HG03196 (cell line): Measurements from ENCODE around the gene KLF3.

Source experiments
- ATAC-seq: cut with Tn5 transposase; IDR thresholded peaks from one replicate; pipeline ENCODE4 v1.9.1; 2021; ENCODE audit not compliant: unreplicated experiment

KLF3 gene

GRCh38 chr4:38673130-38673978 lies 9.4 kb downstream of the KLF3 start:
- ATAC-seq, result no peak

GRCh38 chr4:38674258-38675144 lies 10.5 kb downstream of the KLF3 start:
- no peak for ATAC-seq

- no peak for ATAC-seq
These were observed 11.4 kb downstream of the KLF3 start for GRCh38 chr4:38675146-38676121.

GRCh38 chr4:38676986-38677385 lies 13.0 kb downstream of the KLF3 start:
- no peak for ATAC-seq

- no peak for ATAC-seq
These were observed 13.4 kb downstream of the KLF3 start for GRCh38 chr4:38677441-38677840.

GRCh38 chr4:38678078-38678477 lies 14.1 kb downstream of the KLF3 start:
- no peak for ATAC-seq

GRCh38 chr4:38679921-38680320 lies 15.9 kb downstream of the KLF3 start:
- no peak for ATAC-seq

- ATAC-seq, result no peak
These were observed 17.4 kb downstream of the KLF3 start for GRCh38 chr4:38681281-38681991.

- ATAC-seq, result no peak
These were observed 18.3 kb downstream of the KLF3 start for GRCh38 chr4:38682336-38682735.

GRCh38 chr4:38683276-38683675 lies 19.3 kb downstream of the KLF3 start:
- ATAC-seq, result no peak

GRCh38 chr4:38684271-38684670 lies 20.3 kb downstream of the KLF3 start:
- ATAC-seq, result no peak

- no peak for ATAC-seq
These were observed 21.2 kb downstream of the KLF3 start for GRCh38 chr4:38684951-38685844.

- ATAC-seq, result no peak
These were observed 22.7 kb downstream of the KLF3 start for GRCh38 chr4:38686682-38687081.

GRCh38 chr4:38687571-38688011 lies 23.6 kb downstream of the KLF3 start:
- ATAC-seq, result no peak

- ATAC-seq, result no peak
These were observed 24.8 kb downstream of the KLF3 start for GRCh38 chr4:38688676-38689355.

GRCh38 chr4:38691251-38692008 lies 27.4 kb downstream of the KLF3 start:
- ATAC-seq, result no peak

- no peak for ATAC-seq
These were observed 28.4 kb downstream of the KLF3 start for GRCh38 chr4:38692421-38692820.

- ATAC-seq, result no peak
These were observed 29.6 kb downstream of the KLF3 start for GRCh38 chr4:38693569-38693968.
